Measurements from ENCODE around the gene INSIG1. TPM values are rescaled to one million over a fixed set of nuclear protein-coding genes. Genes with fewer than 3 reads are reported as not detected.

INSIG1 gene
- total RNA-seq, 1 donor from 2014 or later, result 70.1 TPM

Other genes starting within 250 kb of the INSIG1 start
- 1.2 TPM for gene HTR5A, start 227.6 kb upstream of the INSIG1 start, total RNA-seq
- gene EN2, start 160.3 kb downstream of the INSIG1 start, total RNA-seq, result not detected
- 0.74 TPM for gene CNPY1, start 248.7 kb downstream of the INSIG1 start, total RNA-seq